DOHH2 (cell line): ENCODE measurements around the gene MYH8.

ENCODE experiments used
- H3F3A ChIP-seq: fragments of 200-600 bp; sonication (generic), shearing (Covaris generic); 2 replicates; pipeline ENCODE4 v1.6.0; 2016; ENCODE audit warnings: antibody characterized with exemption, mild to moderate bottlenecking; ENCODE audit not compliant: control insufficient read depth, insufficient read depth
- H3K27ac ChIP-seq: fragments of 200-600 bp; sonication (generic); 2 replicates; pipeline ENCODE4 v1.5.1; 2014; ENCODE audit warnings: low read depth, mild to moderate bottlenecking, low read length, moderate library complexity
- H3K27me3 ChIP-seq: fragments of 200-600 bp; sonication (generic); 2 replicates; pipeline ENCODE4 v1.6.1; 2014; ENCODE audit warnings: mild to moderate bottlenecking, low read length, mixed read lengths; ENCODE audit not compliant: control insufficient read depth
- H3K36me3 ChIP-seq: fragments of 200-600 bp; sonication (generic); 2 replicates; pipeline ENCODE4 v1.6.1; 2014; ENCODE audit warnings: mild to moderate bottlenecking, low read length, moderate library complexity, mixed read lengths; ENCODE audit not compliant: control insufficient read depth
- H3K4me1 ChIP-seq: fragments of 200-600 bp; sonication (generic); 2 replicates; pipeline ENCODE4 v1.6.1; 2014; ENCODE audit warnings: mild to moderate bottlenecking, low read length, mixed read lengths; ENCODE audit not compliant: control insufficient read depth
- H3K4me2 ChIP-seq: fragments of 200-600 bp; sonication (generic); 2 replicates; pipeline ENCODE4 v1.6.0; 2014; ENCODE audit warnings: mild to moderate bottlenecking, low read length, moderate library complexity
- H3K4me3 ChIP-seq: fragments of 200-600 bp; sonication (generic); 2 replicates; pipeline ENCODE4 v1.5.1; 2014; ENCODE audit warnings: mild to moderate bottlenecking, low read length, mixed read lengths
- H3K79me2 ChIP-seq: fragments of 200-600 bp; sonication (generic); 2 replicates; pipeline ENCODE4 v1.6.1; 2014; ENCODE audit warnings: mild to moderate bottlenecking, low read length, mixed read lengths; ENCODE audit not compliant: control insufficient read depth
- H3K9me2 ChIP-seq: fragments of 200-600 bp; sonication (generic); replicated peaks from 2 replicates; pipeline ENCODE4 v1.6.1; 2014; ENCODE audit warnings: mild to moderate bottlenecking, low read length, mixed read lengths; ENCODE audit not compliant: control insufficient read depth
- H3K9me3 ChIP-seq: fragments of 200-600 bp; sonication (generic); 2 replicates; pipeline ENCODE4 v1.6.1; 2014; ENCODE audit warnings: antibody characterized with exemption, low read length, mixed read lengths; ENCODE audit not compliant: control insufficient read depth, insufficient read depth
- H4K20me1 ChIP-seq: fragments of 200-600 bp; sonication (generic); 2 replicates; pipeline ENCODE4 v1.6.0; 2014; ENCODE audit warnings: low read depth, mild to moderate bottlenecking, antibody characterized with exemption, low read length, moderate library complexity; ENCODE audit not compliant: control insufficient read depth, insufficient read depth
- CTCF ChIP-seq: fragments of 200-600 bp; sonication (generic); IDR thresholded peaks from one replicate; pipeline ENCODE4 v1.5.1; 2014; ENCODE audit warnings: antibody characterized with exemption, mild to moderate bottlenecking, low read depth, low read length; ENCODE audit not compliant: poor library complexity, severe bottlenecking
- EZH2phosphoT487 ChIP-seq: fragments of 200-600 bp; sonication (generic); IDR thresholded peaks from 2 replicates; pipeline ENCODE4 v1.6.1; 2017; ENCODE audit warnings: borderline replicate concordance, mild to moderate bottlenecking, antibody characterized with exemption, low read length, moderate library complexity, mixed read lengths

The MYH8 gene

GRCh38 chr17:10460062-10460461, 38.3 kb upstream of the MYH8 start:
- H4K20me1 ChIP-seq: no peaks in the 10 kb centered on the region
- no peaks in the 10 kb centered on the region for H3K79me2 ChIP-seq
- no peaks in the 10 kb centered on the region for H3K9me2 ChIP-seq
- H3K4me3 ChIP-seq: no peak overlapping the region
- no peak overlapping the region for H3K27ac ChIP-seq
- no peaks in the 10 kb centered on the region for H3K27me3 ChIP-seq
- TF ChIP-seq EZH2phosphoT487 (no peak), CTCF (no peak)
- no peaks in the 10 kb centered on the region for H3K4me1 ChIP-seq
- no peaks in the 10 kb centered on the region for H3K9me3 ChIP-seq
- H3K36me3 ChIP-seq: no peaks in the 10 kb centered on the region
- no peak overlapping the region for H3K4me2 ChIP-seq
- no peaks in the 10 kb centered on the region for H3F3A ChIP-seq

GRCh38 chr17:10458701-10459100, 37.0 kb upstream of the MYH8 start:
- no peaks in the 10 kb centered on the region for H3F3A ChIP-seq
- TF ChIP-seq EZH2phosphoT487 (no peak), CTCF (no peak)

GRCh38 chr17:10457952-10458351, 36.2 kb upstream of the MYH8 start:
- H3K4me2 ChIP-seq: no peak overlapping the region

More at GRCh38 chr17:10458701-10459100, 37.0 kb upstream of the MYH8 start:
- Histone ChIP-seq H4K20me1 (no peaks in the 10 kb centered on the region), H3K4me1 (no peaks in the 10 kb centered on the region), H3K36me3 (no peaks in the 10 kb centered on the region), H3K27ac (no peak overlapping the region), H3K4me2 (no peak overlapping the region), H3K79me2 (no peaks in the 10 kb centered on the region), H3K4me3 (no peak overlapping the region), H3K9me3 (no peaks in the 10 kb centered on the region), H3K27me3 (no peaks in the 10 kb centered on the region), H3K9me2 (no peaks in the 10 kb centered on the region)

More at GRCh38 chr17:10457952-10458351, 36.2 kb upstream of the MYH8 start:
- H4K20me1 ChIP-seq: no peaks in the 10 kb centered on the region
- H3K27me3 ChIP-seq: no peaks in the 10 kb centered on the region
- no peaks in the 10 kb centered on the region for H3K4me1 ChIP-seq
- H3K36me3 ChIP-seq: no peaks in the 10 kb centered on the region
- no peak overlapping the region for H3K4me3 ChIP-seq
- no peaks in the 10 kb centered on the region for H3K9me2 ChIP-seq
- TF ChIP-seq CTCF: no peak
- TF ChIP-seq EZH2phosphoT487: no peak
- no peaks in the 10 kb centered on the region for H3F3A ChIP-seq
- H3K27ac ChIP-seq: no peak overlapping the region
- H3K79me2 ChIP-seq: no peaks in the 10 kb centered on the region
- no peaks in the 10 kb centered on the region for H3K9me3 ChIP-seq
